Aorta (tissue), 5 donors: ENCODE data around the gene SERPINH1. TPM values are rescaled to one million over a fixed set of nuclear protein-coding genes. Genes with fewer than 3 reads are reported as not detected.

Experiments
- ATAC-seq: fragments of 200-7000 bp; cut with Tn5 transposase; one replicate; pipeline ENCODE4 v1.9.1; 2022; ENCODE audit warnings: moderate library complexity; ENCODE audit not compliant: low FRiP score
- DNase-seq, 2 donors: peaks; one replicate each; pipeline ENCODE4 v3.0.0-alpha.2; 2020
- H3K27ac ChIP-seq, 2 donors: one replicate each; pipeline ENCODE4 v1.5.1; 2013; ENCODE audit warnings: low read length in 2 of 2, mild to moderate bottlenecking in 2 of 2, moderate library complexity in 2 of 2, control low read depth in 1 of 2, inconsistent platforms in 1 of 2, low read depth in 1 of 2
- H3K27me3 ChIP-seq, 2 donors: one replicate each; pipeline ENCODE4 v1.6.1; 2013; ENCODE audit warnings: control low read depth in 1 of 2, low read length in 1 of 2, mild to moderate bottlenecking in 1 of 2, moderate library complexity in 1 of 2; ENCODE audit not compliant: insufficient read depth in 2 of 2, control insufficient read depth in 1 of 2
- H3K36me3 ChIP-seq, 2 donors: one replicate each; pipeline ENCODE4 v1.6.1; 2013; ENCODE audit warnings: control low read depth in 1 of 2, low read length in 1 of 2, mild to moderate bottlenecking in 1 of 2; ENCODE audit not compliant: insufficient read depth in 2 of 2, control insufficient read depth in 1 of 2
- H3K4me1 ChIP-seq, 2 donors: one replicate each; pipeline ENCODE4 v1.6.1; 2013; ENCODE audit warnings: low read length in 2 of 2, control low read depth in 1 of 2, mild to moderate bottlenecking in 1 of 2, moderate library complexity in 1 of 2; ENCODE audit not compliant: insufficient read depth in 2 of 2, control insufficient read depth in 1 of 2
- H3K4me3 ChIP-seq, 2 donors: one replicate each; pipeline ENCODE4 v1.5.1; 2013; ENCODE audit warnings: low read length in 2 of 2, control low read depth in 1 of 2, mild to moderate bottlenecking in 1 of 2
- H3K9me3 ChIP-seq: one replicate; pipeline ENCODE4 v1.6.1; 2013; ENCODE audit warnings: mild to moderate bottlenecking, low read length; ENCODE audit not compliant: control insufficient read depth
- WGBS, 2 donors: extraction: QIAGEN DNeasy Blood & Tissue Kit; methylation state at CpG; one replicate each; pipeline ENCODE4 v1.1.7; 2013; 5-methylcytosine and 5-hydroxymethylcytosine counted together
- intact Hi-C, 2 donors: fragments of 100-400 bp; cut with DNase I; formaldehyde crosslinking; loops; one replicate each; pipeline versions ENCODE4 v1.14.2 to v1.15.0; 2022
- polyA plus RNA-seq, 2 donors: library from polyadenylated mRNA; stranded (reverse); fragments of 200-250 nt; gene quantifications; one replicate each; pipeline ENCODE4 v1.2.3, GENCODE V29; 2013
- total RNA-seq, 2 donors: library from RNA; stranded (reverse); fragmentation: NEBNext Ultra II Directional; extraction: Animal tissue kit (Norgen Biotek cat#: 25700); gene quantifications; one replicate each; pipeline ENCODE4 v1.2.1, GENCODE V29; 2021
- donor health status: healthy with polysubstance abuse.
- donor health status: Bipolar disorder and iron deficiency.
- donor health status: DM: no; HTN: no; CAD: no.
- donor health status: DM: no; HTN: no; CAD: no.
- donor health status: DM: yes; HTN: yes; CAD: no.

The SERPINH1 gene
- total and polyA plus RNA-seq, 4 donors, result 59.4 to 256 (median 159) TPM

DNA sequence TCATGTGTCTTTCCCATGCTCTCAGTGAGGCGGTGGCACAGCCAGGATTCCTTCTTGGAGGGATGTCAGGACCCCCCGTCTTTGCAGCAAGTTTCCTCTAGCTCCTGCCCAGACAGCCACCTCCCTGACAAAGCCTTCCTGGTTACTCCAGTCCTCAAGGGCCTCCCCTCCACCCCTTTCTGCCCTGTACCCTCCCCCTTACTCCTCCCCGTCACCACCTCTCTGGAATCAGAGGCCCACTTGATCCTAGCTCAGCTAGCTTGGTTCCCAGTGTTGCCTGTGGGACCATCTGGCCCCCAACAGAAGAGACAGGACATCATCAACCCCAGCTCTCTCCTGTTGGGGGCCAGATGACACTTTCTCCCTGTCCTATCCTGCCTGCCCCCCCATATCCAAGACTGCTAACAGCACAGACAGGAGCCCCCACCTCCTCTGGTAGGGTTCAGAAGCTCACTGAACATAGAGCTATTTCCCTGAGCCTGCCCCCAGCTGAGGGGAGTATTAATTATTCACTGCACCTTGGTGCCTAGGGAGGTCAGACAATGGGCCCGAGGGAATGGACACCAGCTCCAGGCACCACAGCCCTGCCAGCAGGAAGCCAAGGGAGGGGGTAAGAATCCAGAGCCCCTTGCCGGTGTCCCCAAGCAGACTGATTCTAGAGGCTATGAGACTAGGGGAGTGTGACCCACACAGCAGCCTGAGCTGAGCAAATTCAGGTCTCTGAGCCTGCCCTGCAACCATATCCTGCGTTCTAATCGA, 39.6 kb upstream of the SERPINH1 start:
- Histone ChIP-seq H3K27ac (no peak overlapping the region), H3K36me3 (no peaks in the 10 kb centered on the region), H3K4me1 (no peaks in the 10 kb centered on the region), H3K27me3 (no peaks in the 10 kb centered on the region), H3K4me3 (no peak overlapping the region), H3K9me3 (no peaks in the 10 kb centered on the region)
- DNase-seq (no peak), ATAC-seq (no peak)
- intact Hi-C loops, result no loop called here
- WGBS, 2 donors, result 93 to 95% methylated on average over 7 of the region's 7 CpGs

DNA sequence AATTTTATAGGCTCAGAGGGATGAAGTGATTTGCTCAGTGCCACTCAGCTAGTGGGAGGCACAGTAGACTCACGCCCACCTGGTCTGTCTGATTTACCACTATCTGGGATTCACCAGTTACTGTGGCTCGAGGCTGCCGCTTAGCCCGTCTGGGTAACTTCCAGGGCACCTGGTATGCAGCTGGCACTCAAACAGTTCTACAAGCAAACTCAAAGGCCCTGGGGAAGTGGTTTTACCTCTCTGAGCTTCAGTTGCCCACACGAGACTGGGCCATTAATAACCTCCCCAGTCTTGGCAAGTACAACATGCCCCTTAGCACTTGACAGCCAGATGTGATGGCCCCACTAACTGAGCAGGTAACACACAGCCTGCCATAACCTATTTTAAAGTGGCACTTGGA, 38.9 kb upstream of the SERPINH1 start:
- intact Hi-C loops, result no loop called here
- H3K4me1 ChIP-seq, result no peaks in the 10 kb centered on the region
- no peak overlapping the region for H3K27ac ChIP-seq
- 70 to 72% methylated on average over 5 of the region's 5 CpGs for WGBS, 2 donors
- H3K36me3 ChIP-seq, result no peaks in the 10 kb centered on the region
- DNase-seq, result no peak
- H3K9me3 ChIP-seq, result no peaks in the 10 kb centered on the region
- no peak overlapping the region for H3K4me3 ChIP-seq
- no peak for ATAC-seq
- H3K27me3 ChIP-seq, result no peaks in the 10 kb centered on the region

DNA sequence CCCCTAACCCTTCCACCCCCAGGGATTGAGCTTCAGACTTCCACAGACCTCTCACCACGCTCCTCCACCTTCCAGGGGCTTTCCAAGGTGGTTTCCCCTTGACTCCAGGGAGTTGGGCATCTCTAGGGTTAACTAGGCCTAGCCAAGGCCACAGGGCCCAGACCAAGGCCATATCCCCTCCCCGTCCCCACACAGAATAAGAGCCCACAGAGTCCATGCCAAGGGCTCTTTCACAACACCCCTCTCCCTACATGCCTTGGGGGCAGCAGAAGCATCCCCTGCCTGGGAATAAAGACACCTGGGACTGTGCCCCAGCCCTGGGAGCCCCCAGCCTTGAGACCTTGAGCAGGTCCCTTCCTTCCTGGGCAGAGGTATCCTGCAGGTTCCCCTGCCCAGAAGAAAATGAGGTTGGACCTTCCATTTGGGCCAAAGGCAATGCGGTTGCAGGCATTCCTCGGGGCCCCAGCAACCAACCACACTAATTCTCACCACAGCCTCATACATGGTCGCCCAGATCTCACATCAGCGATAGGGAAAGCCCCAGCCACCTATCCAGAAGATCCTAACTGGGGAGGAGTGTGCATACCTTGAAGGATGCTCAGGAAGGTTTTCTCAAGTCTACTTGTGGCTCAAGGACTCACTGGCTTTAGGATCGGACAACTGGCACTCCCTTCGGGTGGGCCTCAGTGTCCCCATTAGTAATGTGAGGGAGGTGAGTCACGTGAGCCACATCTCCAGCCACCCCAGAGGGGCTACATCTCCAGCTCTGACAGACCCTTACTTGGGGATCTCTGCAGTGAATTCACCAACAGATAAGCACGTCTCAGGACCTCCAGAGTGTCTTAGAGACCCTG, 38.0 kb upstream of the SERPINH1 start:
- DNase-seq (no peak), ATAC-seq (no peak)
- H3K27me3 ChIP-seq, result no peaks in the 10 kb centered on the region
- WGBS, 2 donors, result 78 to 82% methylated on average over 10 of the region's 10 CpGs
- H3K4me1 ChIP-seq, result no peaks in the 10 kb centered on the region
- no peak overlapping the region for H3K4me3 ChIP-seq
- no peaks in the 10 kb centered on the region for H3K36me3 ChIP-seq
- intact Hi-C loops, result no loop called here
- H3K27ac ChIP-seq, result no peak overlapping the region
- no peaks in the 10 kb centered on the region for H3K9me3 ChIP-seq

DNA sequence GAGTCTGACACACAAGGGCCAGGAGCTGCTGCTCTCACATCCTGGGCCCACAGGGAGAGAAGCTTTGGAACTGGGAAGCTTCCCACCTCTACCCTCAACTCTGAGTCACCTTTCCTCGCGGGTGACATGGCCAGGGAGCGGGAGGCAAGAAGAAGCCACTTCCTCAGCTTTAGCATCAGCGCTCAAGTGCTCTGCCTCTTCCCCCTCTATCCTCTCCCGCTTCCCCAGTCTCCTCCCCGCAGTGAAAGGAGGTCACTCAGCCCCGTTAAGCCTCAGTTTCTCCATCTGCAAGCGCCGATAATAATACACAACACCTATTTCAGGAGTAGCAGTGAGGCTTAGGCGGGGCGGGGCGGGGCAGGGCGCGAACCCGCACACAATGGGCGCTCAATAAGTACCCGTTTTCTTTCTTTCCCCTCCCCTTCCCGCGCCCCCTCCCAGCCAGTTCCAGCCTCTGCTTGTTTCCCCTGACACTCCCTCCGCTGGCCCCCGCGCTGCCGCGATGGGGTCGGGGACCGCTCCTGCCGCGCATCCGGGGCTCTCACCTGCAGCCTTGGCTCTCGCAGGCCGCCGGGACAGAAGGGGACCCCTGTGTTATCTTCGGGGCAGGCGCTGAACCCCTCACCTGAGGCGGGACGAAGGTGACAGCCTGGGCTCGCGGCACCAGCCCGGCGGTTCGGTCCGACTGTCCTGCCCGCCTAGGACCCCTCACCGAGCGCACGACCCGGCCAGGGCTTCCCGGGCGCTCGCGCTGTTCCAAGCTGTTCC, 37.2 kb upstream of the SERPINH1 start:
- no peaks in the 10 kb centered on the region for H3K27me3 ChIP-seq
- H3K4me1 ChIP-seq, result no peaks in the 10 kb centered on the region
- H3K27ac ChIP-seq, result no peak overlapping the region
- intact Hi-C loops, result loop anchor here in 1 of 2 donors (5.0 kb wide), 1 partner anchor 123 kb away; no protein-coding TSS in a partner anchor
- H3K4me3 ChIP-seq, result peak overlapping the region; percentile 35 to 68
- DNase-seq (peak in 1 of 2 donors; percentile 62), ATAC-seq (no peak)
- 11 to 13% methylated on average over 50 to 51 of the region's 51 CpGs for WGBS, 2 donors
- H3K36me3 ChIP-seq, result no peaks in the 10 kb centered on the region
- H3K9me3 ChIP-seq, result no peaks in the 10 kb centered on the region

DNA sequence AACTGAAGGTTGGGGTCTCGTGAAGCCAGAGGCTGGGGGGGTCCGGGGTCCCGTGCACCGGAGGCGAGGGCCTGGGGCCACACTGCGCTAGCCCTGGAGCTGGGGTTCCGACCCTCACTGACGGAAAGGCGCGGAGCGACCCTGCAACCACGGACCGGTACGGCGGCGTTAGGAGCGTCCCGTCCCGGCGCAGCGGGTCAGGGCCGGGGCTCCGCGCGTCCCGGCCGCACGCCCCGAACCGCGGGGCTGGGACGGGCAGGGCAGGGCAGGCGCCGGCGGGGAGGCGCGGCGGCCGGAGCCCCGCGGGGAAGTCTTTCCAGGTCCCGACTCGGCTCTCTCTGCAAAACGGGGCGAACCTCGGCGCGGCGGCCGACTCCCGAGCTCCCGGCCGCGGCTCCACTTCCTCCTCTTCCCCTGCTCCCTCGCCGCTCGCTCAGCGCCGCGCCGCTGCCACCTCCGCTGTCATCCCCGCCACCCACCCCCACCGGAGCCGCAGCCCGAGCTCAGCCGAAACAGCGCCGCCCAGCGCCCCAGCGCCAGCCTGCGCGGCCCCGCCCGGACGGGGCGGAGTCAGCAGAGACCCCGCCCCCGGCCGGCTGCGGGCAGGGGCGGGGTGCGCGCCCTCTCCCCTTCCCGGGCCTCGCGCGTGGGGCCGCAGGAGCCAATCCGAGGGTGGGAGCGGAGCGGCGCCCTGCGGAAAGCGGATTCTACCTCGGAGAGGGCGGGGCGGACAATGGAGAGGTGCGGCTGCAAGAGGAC, 36.4 kb upstream of the SERPINH1 start, which contains the start of gene GDPD5:
Gene GDPD5 (minus strand): TSS at position 509 of the 759 bp plus-strand sequence. CDS start 48,206 bp downstream, outside the sequence.
- ATAC-seq, result peak; percentile 94
- Histone ChIP-seq H3K27me3 (no peaks in the 10 kb centered on the region), H3K4me3 (peak within 1 kb of the TSS; percentile 55 to 68), H3K4me1 (no peaks in the 10 kb centered on the region), H3K9me3 (no peaks in the 10 kb centered on the region), H3K36me3 (no peaks in the 10 kb centered on the region), H3K27ac (no peak within 1 kb of the TSS)
- DNase-seq, result peak; percentile 86 to 94
- WGBS, 2 donors, result 1% methylated on average over 60 to 99 of the region's 99 CpGs
- intact Hi-C loops, result loop anchor here in 1 of 2 donors (5.0 kb wide), 1 partner anchor 123 kb away; no protein-coding TSS in a partner anchor

DNA sequence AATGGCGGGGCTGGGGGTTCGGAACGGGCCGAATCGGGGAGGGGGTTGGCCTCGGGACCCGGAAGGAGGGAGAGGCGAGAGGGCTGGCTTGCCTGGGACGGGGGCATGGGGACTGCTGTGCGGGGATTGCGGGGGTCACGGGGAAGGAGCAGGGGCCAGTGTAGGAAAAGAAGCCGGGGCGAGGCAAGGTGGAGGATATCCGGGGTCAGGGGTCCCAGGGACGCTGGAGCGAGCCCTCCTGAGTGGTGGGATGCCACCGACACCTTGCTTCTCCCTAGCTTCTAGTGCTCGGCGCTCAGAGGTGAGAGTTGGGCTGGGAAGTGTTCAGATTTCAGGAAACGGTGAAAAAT, 35.9 kb upstream of the SERPINH1 start:
- DNase-seq, result no peak
- H3K4me1 ChIP-seq, result no peaks in the 10 kb centered on the region

DNA sequence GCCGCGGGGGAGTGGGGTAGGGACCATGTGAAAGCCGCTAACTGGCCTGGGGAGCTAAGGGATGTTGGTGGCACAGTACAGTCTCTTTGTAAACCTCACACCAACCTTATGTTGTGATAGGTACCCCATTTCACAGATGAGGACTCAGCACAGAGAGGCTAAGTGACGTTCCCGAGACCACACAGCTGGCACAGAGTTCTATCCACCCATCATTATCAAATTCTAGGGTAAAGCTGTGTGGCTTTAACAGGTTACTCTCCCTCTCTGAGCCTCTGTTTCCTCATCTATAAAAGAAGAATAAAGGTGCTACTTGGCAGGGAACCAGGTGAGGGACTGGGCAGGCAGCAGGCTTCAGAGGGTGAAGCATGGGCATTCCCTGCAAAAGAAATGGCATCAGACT, 34.9 kb upstream of the SERPINH1 start:
- Histone ChIP-seq H3K9me3 (no peaks in the 10 kb centered on the region), H3K27me3 (no peaks in the 10 kb centered on the region), H3K4me1 (no peaks in the 10 kb centered on the region), H3K4me3 (no peak overlapping the region), H3K36me3 (no peaks in the 10 kb centered on the region), H3K27ac (no peak overlapping the region)
- ATAC-seq (no peak), DNase-seq (no peak)
- WGBS, 2 donors, result 95 to 96% methylated on average over 5 of the region's 5 CpGs
- intact Hi-C loops, result loop anchor here in 1 of 2 donors (5.0 kb wide), 1 partner anchor 125 kb away; no protein-coding TSS in a partner anchor

More for the DNA sequence above, 35.9 kb upstream of the SERPINH1 start:
- no peaks in the 10 kb centered on the region for H3K36me3 ChIP-seq
- H3K9me3 ChIP-seq, result no peaks in the 10 kb centered on the region
- H3K4me3 ChIP-seq, result peak overlapping the region; percentile 55 to 68
- H3K27me3 ChIP-seq, result no peaks in the 10 kb centered on the region
- H3K27ac ChIP-seq, result no peak overlapping the region
- peak; percentile 16 for ATAC-seq
- WGBS, 2 donors, result 1 to 2% methylated on average over 21 of the region's 21 CpGs
- intact Hi-C loops, result loop anchor here in 1 of 2 donors (5.0 kb wide), 1 partner anchor 124 kb away; no protein-coding TSS in a partner anchor
